ENCODE measurements around the gene TMEM182.

- no peak for TF ChIP-seq CTCF (IDR thresholded peaks at IDR 0.05)
- no peak for TF ChIP-seq POLR2A (IDR thresholded peaks at IDR 0.05)
- no peak for TF ChIP-seq POLR2AphosphoS5 (IDR thresholded peaks at IDR 0.05)
Measured at GRCh38 chr2:102788885-102789260, 27.0 kb downstream of the TMEM182 start.

Data from suprapubic skin (tissue), 4 donors.